ENCODE data around the gene UBA3.

GRCh38 chr3:69110941-69111546 lies 30.9 kb upstream of the UBA3 start:
- no peak for TF ChIP-seq CTCF (IDR thresholded peaks at IDR 0.05; ENCODE audit: insufficient read depth, low read length, poor library complexity, severe bottlenecking)
- no peak for TF ChIP-seq EZH2phosphoT487 (conservative IDR thresholded peaks at IDR 0.05; ENCODE audit: low read length)

Measured in SU-DHL-6 (cell line).